ENCODE data around the gene PEX11B.

DNA sequence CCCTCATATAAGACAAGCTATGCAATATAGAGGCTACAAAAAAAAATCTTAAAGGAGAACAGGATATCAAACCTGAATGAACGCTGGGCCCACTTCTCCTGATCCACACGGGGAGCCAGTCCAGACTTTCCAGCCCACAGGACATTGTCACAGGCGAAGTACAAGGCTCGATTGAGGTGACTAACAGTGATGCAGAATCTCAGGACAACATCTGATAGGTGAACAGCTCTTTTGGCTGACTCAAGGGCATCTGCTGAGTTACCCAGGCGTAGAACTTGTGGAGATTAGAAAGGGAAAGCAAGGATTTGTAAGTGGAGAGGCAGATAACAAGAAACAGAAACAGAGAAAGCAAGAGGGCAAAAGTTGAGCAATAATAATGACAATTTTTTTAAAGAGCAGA lies 1.8 kb downstream of the PEX11B start:
- no peak for TF ChIP-seq CTCF (IDR thresholded peaks at IDR 0.05; ENCODE audit: low read length)
- TF ChIP-seq EZH2 (optimal IDR thresholded peaks at IDR 0.05; ENCODE audit: low read depth, low read length), result no peak

All from MM.1S (cell line).